GM18502 (cell line): Measurements from ENCODE around the gene RNPEPL1.
"Not testable (repeated sequence)": the region's sequence is repeated elsewhere in the genome, so short reads cannot be mapped to it uniquely, and the experiment has no call there.

Experiments used
- ATAC-seq: cut with Tn5 transposase; IDR thresholded peaks from one replicate; pipeline ENCODE4 v1.9.1; 2021; ENCODE audit warnings: mild to moderate bottlenecking; ENCODE audit not compliant: unreplicated experiment, poor library complexity

The RNPEPL1 gene

GRCh38 chr2:240601061-240601830, 33.0 kb downstream of the RNPEPL1 start:
- ATAC-seq = no peak

DNA sequence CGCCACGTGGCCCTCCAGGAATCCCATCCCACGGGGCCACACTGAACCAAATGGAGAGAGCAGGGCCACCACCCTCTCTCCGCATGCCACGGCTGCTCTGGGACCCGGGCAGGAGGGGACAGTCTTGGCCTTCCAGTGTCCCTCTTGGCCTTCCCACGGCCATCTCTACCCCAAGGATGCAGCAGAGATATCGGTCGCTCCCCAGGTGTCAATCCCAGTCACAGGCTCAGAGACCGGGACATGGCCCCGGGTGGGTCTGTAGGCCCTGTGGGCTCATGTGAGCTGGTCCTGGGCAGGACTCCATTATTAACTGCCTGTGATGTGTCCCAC, 33.5 kb downstream of the RNPEPL1 start:
- ATAC-seq = no peak

- no peak for ATAC-seq
Observed at GRCh38 chr2:240602266-240603050, 34.2 kb downstream of the RNPEPL1 start.

DNA sequence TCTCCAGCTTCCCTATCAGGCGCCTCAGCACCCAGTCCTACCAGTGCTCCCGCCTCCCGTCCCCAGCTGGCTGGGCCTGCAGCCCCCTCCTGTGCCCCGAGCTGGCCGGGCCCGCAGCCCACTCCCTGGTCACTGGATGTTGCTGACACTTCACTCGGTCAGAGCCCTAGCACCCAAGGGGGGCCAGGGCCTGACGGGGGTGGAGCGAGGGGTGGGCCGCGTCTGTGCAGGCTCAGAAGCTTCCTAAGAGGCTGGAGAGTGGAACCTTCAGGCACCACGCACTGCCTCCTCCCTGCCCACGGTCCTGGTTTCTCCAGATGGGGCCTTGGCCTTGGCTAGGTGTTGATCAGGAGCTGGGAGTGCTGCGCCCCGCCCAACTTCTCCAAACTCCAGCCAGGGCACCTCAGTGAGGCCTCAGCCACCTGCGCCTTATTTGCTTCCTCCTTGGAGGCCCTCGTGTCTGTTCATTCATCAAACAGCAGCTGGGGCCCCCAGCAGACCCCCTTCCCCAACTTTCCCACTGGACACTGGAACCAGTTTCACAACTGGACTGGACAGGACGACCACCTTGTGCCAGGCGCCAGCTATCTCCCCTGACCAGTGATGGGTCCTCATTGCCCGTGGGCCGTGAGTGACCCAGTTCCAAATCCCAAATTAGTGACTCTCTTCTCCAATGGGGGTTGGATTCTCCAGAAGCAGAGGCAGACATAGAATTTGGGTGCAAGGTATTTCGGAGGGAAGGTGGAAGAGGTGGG, 35.0 kb downstream of the RNPEPL1 start:
- no peak for ATAC-seq

GRCh38 chr2:240603846-240604245, 35.6 kb downstream of the RNPEPL1 start:
- no peak for ATAC-seq

DNA sequence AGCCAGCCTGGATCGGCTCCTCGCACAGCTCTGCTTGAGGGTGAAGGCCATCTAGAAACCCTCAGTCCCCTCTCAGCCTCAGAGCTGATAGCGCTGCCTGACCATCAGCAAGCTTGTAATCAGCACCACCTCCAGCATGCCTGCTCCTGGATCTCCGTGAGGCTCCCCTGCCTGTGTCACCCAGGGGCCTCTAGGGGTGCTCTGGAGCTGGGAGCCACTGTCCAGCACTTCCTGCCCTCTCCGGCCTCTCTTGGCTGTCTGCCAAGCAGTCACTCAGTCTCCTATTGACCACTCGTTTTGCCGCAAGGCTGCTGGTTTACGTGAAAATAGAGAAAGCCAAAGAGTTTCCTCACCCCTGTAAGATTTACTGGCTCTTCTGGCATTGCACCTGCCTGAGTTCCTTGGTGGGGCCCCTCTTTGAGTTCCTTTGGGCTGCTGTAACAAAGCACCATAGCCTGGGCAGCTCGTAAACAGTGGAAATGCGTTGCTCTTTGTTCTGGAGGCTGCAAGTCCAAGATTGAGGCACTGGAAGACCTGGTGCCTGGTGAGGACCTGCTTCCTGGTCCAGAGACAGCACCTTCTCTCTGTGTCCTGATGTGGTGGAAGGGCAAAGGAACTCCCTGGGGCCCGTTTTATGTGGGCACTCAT, 36.1 kb downstream of the RNPEPL1 start:
- no peak for ATAC-seq

- no peak for ATAC-seq
Observed at GRCh38 chr2:240604939-240605716, 36.8 kb downstream of the RNPEPL1 start.

DNA sequence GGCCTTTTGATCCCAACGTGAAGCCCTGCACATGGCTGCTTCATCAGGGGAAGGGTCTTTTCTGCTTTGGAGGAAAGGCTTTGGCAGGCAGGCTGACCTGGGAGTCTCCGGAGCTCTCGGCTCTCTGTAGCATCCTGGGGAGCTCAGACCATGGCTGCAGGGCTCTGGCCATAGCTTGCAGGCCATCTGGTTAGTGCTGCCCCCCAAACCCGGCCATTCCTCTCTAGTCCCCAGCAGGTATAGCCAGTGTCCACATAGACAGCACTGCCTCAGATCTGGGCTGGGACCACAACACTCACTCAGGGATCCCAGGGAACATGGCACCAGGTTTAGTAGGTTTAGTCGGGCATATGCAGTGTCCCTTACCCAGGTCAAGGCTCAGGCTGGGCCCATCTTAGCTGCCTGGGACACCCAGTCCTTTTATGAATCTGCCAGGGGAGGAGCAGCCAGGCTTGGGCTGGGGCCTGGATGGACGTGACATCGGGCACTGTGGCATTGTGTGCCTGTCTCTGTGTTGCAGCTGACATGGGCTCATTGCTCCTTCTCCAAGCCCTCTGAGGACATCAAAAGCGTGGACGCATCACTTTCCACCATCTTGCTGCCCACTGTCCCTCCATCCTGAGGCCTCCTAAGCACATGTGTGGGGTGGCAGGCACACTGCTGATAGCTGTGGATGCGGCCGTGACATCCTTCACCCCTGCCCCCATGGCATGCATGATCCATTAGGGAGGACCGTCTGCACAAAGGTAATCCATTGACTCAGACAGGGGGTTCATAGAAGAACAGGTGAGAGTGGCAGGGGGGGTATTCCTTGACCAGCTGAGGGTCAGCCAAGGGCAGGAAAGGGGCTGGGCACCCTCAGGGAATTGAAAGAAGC, 37.8 kb downstream of the RNPEPL1 start:
- no peak for ATAC-seq

- no peak for ATAC-seq
Observed at GRCh38 chr2:240611601-240612210, 43.4 kb downstream of the RNPEPL1 start.

DNA sequence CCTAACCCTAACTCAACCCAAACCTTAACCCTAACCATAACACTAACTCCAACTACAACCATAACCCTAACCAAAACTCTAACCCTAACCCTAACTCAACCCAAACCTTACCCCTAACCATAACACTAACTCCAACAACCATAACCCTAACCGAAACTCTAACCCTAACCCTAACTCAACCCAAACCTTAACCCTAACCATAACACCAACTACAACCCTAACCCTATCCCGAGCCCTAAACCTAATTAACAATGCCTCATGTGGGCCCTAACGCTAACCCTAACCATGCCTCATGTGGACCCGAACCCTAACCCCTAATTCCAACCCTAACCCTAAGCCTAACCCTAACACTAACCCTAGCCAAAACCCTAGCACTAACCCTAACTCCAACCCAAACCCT, 45.5 kb downstream of the RNPEPL1 start:
- ATAC-seq = no peak

- no peak for ATAC-seq
Observed at GRCh38 chr2:240614391-240614790, 46.1 kb downstream of the RNPEPL1 start.

GRCh38 chr2:240615396-240615795, 47.1 kb downstream of the RNPEPL1 start:
- ATAC-seq = no peak

DNA sequence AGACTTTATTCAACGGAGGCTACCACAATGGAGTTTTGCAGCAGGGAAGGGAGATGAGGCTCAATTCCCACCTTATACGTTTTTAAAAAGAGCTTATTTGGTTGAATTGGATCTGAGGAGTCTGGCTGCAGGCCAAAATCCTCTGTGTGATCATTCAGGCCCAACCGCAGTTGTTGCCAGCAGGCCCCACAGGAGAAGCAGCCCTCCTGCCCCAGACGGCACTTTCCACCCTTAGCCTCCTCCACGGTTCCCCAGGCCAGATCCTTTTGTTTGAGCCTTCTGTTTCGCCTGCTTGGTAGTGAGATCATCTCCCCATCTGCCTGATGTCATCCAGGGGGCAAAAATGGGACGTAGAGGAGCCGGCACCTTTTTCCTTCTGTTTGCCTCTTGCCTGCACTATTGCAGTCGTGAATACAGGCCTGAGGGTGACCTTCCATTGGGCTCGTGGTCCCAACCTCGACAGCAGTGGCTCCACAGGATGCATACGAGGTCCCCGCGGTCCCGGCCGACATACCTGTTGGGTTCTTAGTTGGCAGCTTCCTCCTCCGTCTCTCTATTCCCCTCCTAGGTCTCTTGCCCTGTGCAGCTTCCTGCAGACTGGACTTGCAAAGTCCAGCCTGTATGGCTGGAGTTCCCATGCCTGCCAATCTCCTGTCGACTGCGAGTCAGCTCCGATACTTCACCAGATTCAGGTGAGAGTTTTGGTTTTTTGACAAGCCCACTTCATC, 47.7 kb downstream of the RNPEPL1 start:
- ATAC-seq = no peak

GRCh38 chr2:240616860-240617666, 48.8 kb downstream of the RNPEPL1 start:
- ATAC-seq = not testable (repeated sequence)

GRCh38 chr2:240618776-240619175, 50.5 kb downstream of the RNPEPL1 start:
- ATAC-seq = no peak

GRCh38 chr2:240619506-240620148, 51.3 kb downstream of the RNPEPL1 start:
- no peak for ATAC-seq
